ENCODE measurements around the gene PDXK. TPM values are rescaled to one million over a fixed set of nuclear protein-coding genes. Genes with fewer than 3 reads are reported as not detected.

The PDXK gene
- total RNA-seq, 1 experiment from 2014 or later: 68.7 TPM

DNA sequence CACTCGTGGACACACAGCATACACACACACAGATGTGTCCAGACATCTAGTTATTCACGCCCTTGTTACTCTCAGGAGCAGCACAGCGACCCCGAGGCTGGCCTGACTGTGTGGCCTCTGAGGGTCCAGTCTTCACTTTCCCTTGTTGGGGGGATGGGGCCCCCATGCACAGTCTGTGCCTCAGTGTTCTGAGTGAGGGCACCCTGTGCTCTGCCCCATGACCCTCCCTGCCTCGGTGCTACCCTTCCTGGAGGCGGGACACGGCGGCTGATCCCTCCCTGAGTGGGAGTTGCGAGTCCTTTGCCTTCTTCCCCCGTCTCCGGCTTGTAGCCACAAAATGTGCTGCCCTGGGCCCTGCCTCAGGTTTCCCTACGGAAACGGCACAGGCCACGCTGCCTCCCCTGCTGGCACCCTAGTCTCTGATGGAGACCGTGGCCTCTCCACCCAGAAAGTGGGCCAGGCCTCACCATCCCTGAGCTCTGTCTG is 48.6 kb downstream of the PDXK start:
- no peaks in the 10 kb centered on the region for H3K27me3 ChIP-seq (ENCODE audit: control insufficient read depth, insufficient read depth, low read length)
- no peak overlapping the region for H3K4me3 ChIP-seq (ENCODE audit: insufficient read depth, low read depth, low read length)
- no peaks in the 10 kb centered on the region; the same call in 1 of the 2 replicates for H3K36me3 ChIP-seq (replicated peaks; ENCODE audit: control insufficient read depth, insufficient read depth, low read length)
- peak; percentile 45 for DNase-seq

DNA sequence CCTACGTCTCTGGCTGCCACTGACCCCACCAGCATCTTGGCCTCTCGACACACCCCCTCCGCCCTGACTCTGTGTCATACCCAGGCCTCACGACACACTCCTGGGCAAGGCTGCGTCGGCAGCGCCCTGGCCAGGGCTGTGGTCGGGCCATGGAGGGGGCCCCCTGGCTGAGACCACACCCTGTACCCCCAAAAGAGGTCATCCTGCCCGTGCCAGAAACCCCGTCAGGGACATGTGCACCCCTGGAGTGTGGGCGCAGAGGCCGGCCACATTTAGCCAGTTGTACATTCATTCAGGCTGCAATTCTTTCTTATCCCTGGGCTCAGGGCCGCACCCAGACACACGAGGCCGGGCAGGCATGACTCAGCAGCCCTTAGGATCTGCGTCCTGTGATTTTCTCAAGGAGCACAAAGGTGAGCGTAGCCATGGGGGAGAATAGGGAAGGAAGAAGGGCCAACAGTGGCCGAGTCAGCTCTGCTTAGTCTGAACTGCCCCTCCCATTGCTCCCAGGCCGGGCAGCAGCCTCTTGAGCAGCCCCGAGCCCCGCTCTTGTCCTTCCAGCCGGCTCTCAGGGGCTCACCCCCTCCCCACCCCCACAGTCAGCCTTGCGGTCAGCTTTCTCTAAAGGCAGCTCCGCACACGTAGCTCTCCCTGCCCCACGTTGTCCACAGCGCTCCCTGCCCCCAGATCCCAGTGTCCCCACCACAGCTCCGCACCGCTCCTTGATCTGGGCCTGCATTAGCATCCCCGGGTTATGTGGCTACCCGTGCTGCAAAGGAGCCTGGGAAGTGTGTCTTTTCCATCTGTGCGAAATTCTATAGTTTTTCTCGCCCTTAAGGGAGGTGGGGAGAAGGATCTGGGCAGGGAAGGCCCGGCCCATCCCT is 49.3 kb downstream of the PDXK start:
- H3K4me3 ChIP-seq (ENCODE audit: insufficient read depth, low read depth, low read length): no peak overlapping the region
- H3K36me3 ChIP-seq (replicated peaks; ENCODE audit: control insufficient read depth, insufficient read depth, low read length): peaks cover 1% of the 10 kb centered on the region
- peak; percentile 78 for DNase-seq
- no peaks in the 10 kb centered on the region for H3K27me3 ChIP-seq (ENCODE audit: control insufficient read depth, insufficient read depth, low read length)

DNA sequence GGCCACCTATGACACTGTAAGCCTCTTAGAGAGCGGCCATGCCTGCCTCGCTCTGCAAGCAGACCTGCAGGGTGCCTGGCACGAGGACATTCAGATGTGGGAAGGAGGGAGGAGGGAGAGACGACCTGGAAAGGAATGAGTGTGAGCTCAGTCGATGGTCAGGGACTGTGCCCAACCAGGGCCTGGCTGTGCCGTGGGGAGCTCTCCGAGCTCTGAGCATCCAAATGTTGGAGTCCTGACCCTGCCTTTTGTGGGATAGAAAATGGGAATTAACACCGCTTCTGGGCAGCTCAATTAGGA is 49.9 kb downstream of the PDXK start:
- Histone ChIP-seq H3K27me3 (ENCODE audit: control insufficient read depth, insufficient read depth, low read length) (no peaks in the 10 kb centered on the region), H3K36me3 (replicated peaks; ENCODE audit: control insufficient read depth, insufficient read depth, low read length) (peaks cover 1% of the 10 kb centered on the region), H3K4me3 (ENCODE audit: insufficient read depth, low read depth, low read length) (no peak overlapping the region)
- peak; percentile 60 for DNase-seq

DNA sequence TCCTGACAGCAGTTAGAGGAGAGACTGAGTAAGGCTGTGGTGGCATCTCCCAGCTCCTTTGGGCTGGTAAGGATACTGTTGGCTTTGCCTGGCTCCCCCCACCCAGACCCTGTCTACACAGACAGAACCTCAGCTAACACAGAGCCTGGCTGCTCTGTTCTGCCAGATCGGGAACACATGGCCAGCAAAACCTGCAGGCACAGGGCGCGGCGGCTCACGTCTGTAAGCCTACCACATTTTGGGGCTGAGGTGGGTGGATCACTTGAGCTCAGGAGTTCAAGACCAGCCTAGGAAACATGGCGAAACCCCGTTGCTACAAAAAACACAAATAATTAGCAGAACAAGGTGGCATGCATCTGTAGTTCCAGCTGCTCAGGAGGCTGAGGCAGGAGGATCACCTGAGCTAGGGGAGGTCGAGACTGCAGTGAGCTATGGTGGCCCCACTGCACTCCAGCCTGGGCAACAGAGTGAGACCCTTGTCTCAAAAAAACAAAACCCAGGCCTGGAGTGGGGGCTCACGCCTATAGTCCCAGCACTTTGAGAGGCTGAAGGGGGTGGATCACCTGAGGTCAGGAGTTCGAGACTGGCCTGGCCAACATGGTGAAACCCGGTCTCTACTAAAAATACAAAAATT is 50.5 kb downstream of the PDXK start:
- H3K4me3 ChIP-seq (ENCODE audit: insufficient read depth, low read depth, low read length): no peak overlapping the region
- no peaks in the 10 kb centered on the region for H3K27me3 ChIP-seq (ENCODE audit: control insufficient read depth, insufficient read depth, low read length)
- DNase-seq: no peak
- H3K36me3 ChIP-seq (replicated peaks; ENCODE audit: control insufficient read depth, insufficient read depth, low read length): peaks cover 2% of the 10 kb centered on the region

DNA sequence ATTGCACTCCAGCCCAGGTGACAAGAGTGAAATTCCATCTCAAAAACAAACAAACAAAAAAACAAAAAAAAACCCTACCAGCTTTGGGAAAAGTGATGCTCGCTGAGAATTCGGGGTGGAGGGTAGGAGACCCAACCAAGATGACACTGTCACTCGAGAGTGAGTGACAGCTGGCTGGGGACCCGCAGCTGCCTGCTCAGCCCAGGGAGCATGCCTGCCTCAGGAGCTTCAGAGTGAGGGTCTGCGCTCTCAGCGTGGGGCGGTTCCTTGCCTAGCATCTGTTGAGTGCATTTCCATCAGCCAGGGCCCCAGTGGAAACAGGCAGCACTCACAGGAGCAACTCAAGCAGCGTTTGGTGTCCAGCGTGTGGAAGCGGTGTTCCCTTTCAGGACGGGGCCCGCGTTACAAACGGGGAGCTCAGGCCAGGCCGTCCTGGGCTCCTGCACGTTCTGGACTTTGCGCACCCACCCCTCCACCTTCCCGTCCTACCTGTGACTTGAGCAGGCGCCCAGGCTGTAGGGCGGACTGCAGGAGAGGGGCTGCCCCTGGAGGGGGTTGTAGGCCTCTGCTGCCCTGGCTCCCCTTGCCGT is 51.2 kb downstream of the PDXK start:
- peaks cover 5% of the 10 kb centered on the region for H3K36me3 ChIP-seq (replicated peaks; ENCODE audit: control insufficient read depth, insufficient read depth, low read length)
- no peaks in the 10 kb centered on the region for H3K27me3 ChIP-seq (ENCODE audit: control insufficient read depth, insufficient read depth, low read length)
- no peak overlapping the region for H3K4me3 ChIP-seq (ENCODE audit: insufficient read depth, low read depth, low read length)
- peak; percentile 46 for DNase-seq

DNA sequence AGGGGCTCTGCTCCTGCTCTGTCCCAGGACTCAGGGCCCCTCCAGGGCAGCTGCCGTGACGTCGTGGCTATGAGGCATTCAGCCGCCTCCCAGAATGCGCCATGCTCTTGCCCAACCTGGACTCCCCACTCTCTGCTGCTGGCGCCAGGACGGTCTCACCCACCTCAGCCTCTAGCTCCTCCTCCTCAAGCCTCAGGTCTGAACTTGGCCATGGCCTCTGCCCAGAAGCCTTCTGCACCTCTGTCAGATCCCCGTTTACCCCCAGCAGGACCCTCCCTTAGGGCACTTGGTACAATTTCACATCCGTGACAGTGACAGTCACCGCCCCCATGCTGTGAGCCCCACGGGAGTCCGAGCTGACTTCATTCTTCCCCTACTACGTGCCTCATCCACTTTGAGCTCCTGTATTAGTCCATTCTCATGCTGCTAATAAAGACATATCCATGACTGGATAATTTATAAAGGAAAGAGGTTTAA is 52.3 kb downstream of the PDXK start:
- DNase-seq: peak; percentile 50

DNA sequence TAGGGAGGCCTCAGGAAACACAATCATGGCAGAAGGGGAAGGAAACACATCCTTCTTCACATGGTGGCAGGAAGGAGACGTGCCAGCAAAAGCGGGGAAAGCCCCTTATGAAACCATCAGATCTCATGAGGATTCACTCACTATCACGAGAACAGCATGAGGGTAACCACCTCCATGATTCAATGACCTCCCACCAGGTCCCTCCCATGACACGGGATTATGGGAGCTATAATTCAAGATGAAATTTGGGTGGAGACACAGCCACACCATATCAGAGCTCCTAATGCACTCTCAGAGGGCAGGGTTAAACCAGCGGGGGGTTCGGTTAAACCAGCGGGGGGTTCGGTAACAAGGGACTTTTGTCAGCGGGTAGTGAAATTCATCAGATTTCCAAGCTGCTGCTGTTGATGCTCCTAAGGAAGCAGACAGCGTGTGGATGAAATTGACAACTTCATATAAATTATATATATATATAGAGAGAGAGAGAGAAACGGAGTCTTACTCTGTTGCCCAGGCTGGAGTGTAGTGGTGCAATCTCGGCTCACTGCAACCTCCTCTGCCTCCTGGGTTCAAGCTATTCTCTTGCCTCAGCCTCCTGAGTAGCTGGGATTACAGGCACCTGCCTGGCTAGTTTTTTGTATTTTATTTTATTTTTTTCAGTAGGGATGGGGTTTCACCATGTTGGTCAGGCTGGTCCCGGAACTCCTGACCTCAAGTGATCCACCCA is 52.9 kb downstream of the PDXK start:
- no peaks in the 10 kb centered on the region for H3K27me3 ChIP-seq (ENCODE audit: control insufficient read depth, insufficient read depth, low read length)
- no peak overlapping the region for H3K4me3 ChIP-seq (ENCODE audit: insufficient read depth, low read depth, low read length)
- no peak for DNase-seq
- peaks cover 5% of the 10 kb centered on the region for H3K36me3 ChIP-seq (replicated peaks; ENCODE audit: control insufficient read depth, insufficient read depth, low read length)

More for the DNA sequence above, 52.3 kb downstream of the PDXK start:
- peaks cover 5% of the 10 kb centered on the region for H3K36me3 ChIP-seq (replicated peaks; ENCODE audit: control insufficient read depth, insufficient read depth, low read length)
- H3K4me3 ChIP-seq (ENCODE audit: insufficient read depth, low read depth, low read length): no peak overlapping the region
- no peaks in the 10 kb centered on the region for H3K27me3 ChIP-seq (ENCODE audit: control insufficient read depth, insufficient read depth, low read length)

DNA sequence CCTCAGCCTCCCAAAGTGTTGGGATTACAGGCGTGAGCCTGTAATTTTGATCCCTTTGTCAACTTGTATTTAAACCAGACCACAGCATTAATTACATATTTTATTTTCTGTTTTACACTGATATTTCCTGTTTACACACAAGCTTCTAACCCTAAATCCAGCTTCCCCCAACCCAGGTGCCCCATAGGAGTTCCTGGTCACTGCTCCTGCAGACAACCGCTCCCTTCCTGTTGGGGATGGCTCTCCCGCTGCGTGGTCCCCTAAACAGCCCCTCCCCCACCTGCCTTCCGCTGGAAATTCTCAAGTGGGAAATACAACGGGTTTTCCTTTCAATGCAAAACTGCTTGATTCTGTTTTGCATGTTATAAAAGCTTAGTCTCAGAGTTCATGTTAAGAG is 53.5 kb downstream of the PDXK start:
- Histone ChIP-seq H3K4me3 (ENCODE audit: insufficient read depth, low read depth, low read length) (no peak overlapping the region), H3K27me3 (ENCODE audit: control insufficient read depth, insufficient read depth, low read length) (no peaks in the 10 kb centered on the region), H3K36me3 (replicated peaks; ENCODE audit: control insufficient read depth, insufficient read depth, low read length) (peaks cover 5% of the 10 kb centered on the region)
- DNase-seq: no peak

DNA sequence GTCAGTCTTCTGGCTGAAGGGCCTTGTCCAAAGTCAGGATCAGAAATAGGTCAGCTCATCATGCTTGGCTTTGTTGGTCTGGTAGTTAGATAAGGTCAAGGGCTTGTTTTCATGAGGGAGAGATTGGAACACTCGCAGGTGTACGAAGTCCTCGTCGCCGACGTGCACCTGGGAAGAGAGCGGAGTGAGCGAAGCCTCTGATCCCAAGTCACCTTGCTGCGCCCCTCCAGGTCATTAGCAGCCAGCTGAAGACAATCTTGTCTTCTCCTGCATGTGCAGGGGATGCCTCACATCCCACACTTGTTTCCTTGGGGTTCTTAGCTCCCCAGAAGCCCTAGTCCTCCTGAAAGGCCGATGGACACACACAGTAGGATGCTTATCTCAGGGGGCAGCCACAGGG is 55.2 kb downstream of the PDXK start:
- Histone ChIP-seq H3K4me3 (ENCODE audit: insufficient read depth, low read depth, low read length) (no peak overlapping the region), H3K36me3 (replicated peaks; ENCODE audit: control insufficient read depth, insufficient read depth, low read length) (peaks cover 5% of the 10 kb centered on the region), H3K27me3 (ENCODE audit: control insufficient read depth, insufficient read depth, low read length) (no peaks in the 10 kb centered on the region)
- DNase-seq: no peak

DNA sequence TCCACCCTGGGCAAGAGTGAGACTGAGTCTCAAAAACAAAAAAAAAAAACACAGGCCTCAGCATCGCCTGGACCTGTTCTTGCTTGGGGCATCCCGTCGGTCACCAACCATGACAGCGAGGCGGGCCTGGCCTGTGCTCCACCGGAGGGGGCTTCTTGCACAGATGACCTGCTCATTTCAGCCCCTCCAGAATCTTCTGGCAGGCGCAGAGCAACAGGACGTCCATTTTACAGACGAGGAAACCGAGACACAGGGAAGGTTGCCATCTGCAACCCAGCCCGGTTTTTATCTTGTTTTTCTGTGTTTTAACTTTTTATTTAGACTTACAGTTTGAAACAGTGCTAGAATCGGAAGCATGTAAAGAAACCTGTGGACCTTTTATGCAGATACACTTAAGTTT is 56.3 kb downstream of the PDXK start:
- H3K27me3 ChIP-seq (ENCODE audit: control insufficient read depth, insufficient read depth, low read length): no peaks in the 10 kb centered on the region
- peak overlapping the region; percentile 85 for H3K4me3 ChIP-seq (ENCODE audit: insufficient read depth, low read depth, low read length)
- H3K36me3 ChIP-seq (replicated peaks; ENCODE audit: control insufficient read depth, insufficient read depth, low read length): peaks cover 5% of the 10 kb centered on the region
- peak; percentile 37 for DNase-seq

DNA sequence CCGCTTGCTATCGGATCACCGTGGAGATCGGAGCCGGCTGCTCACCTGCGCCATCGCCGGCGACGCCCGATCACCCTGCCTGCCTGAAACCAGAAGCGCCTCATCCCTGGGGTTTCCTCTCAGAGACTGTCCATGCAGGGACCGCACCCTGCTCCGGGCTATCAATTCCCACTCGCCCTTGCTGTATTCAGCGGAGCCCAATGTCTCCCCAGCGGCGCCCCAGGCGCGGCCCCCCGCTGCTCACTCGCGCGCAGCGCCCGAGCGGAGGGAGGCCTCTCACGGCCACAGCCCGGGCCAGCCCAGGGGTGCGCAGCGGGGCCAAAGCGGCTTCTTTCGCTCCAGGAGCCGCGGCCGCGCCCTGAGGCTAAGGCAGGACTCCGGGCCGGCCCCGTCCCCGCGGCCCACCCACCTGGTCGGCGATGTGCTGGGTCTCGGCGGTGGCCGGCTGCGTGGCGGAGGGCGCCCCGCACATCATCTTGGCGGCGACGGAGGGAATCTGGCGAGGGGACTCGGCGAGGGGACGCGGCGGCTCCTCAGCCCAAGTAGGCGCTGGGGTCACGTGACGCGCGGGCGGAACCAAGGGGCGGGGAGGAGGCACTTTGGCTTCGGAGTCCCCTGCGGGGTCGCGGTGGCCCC is 57.0 kb downstream of the PDXK start, which contains the start of gene CSTB:
Gene CSTB, minus strand, starts transcription at position 514 of the 636 bp plus-strand sequence. Its CDS starts 39 bp downstream, at position 475.
- Histone ChIP-seq H3K36me3 (replicated peaks; ENCODE audit: control insufficient read depth, insufficient read depth, low read length) (peaks cover 5% of the 10 kb centered on the region), H3K4me3 (ENCODE audit: insufficient read depth, low read depth, low read length) (peak within 1 kb of the TSS; percentile 85), H3K27me3 (ENCODE audit: control insufficient read depth, insufficient read depth, low read length) (no peaks in the 10 kb centered on the region)
- peak; percentile 96 for DNase-seq

DNA sequence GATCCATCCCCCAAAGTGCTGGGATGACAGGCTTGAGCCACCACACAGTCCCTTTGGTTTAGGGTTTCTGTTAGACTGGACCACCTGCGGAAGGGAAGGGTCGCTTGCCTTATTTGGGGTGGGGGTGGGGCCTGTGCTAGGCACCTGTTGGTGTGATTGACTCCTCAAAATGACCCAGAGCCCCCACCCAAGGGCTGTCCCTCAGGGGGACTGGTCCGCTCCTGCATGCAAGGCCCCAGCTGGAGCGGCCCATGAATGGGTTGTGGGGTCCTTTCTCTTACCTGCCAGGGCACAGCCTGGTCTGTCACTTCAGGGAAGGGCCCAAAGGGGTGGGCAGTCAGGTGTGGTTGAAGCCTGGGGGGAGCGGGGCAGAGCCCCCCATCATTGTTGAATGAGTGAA is 59.0 kb downstream of the PDXK start:
- Histone ChIP-seq H3K4me3 (ENCODE audit: insufficient read depth, low read depth, low read length) (no peak overlapping the region), H3K36me3 (replicated peaks; ENCODE audit: control insufficient read depth, insufficient read depth, low read length) (peaks cover 5% of the 10 kb centered on the region), H3K27me3 (ENCODE audit: control insufficient read depth, insufficient read depth, low read length) (no peaks in the 10 kb centered on the region)
- DNase-seq: peak; percentile 56

DNA sequence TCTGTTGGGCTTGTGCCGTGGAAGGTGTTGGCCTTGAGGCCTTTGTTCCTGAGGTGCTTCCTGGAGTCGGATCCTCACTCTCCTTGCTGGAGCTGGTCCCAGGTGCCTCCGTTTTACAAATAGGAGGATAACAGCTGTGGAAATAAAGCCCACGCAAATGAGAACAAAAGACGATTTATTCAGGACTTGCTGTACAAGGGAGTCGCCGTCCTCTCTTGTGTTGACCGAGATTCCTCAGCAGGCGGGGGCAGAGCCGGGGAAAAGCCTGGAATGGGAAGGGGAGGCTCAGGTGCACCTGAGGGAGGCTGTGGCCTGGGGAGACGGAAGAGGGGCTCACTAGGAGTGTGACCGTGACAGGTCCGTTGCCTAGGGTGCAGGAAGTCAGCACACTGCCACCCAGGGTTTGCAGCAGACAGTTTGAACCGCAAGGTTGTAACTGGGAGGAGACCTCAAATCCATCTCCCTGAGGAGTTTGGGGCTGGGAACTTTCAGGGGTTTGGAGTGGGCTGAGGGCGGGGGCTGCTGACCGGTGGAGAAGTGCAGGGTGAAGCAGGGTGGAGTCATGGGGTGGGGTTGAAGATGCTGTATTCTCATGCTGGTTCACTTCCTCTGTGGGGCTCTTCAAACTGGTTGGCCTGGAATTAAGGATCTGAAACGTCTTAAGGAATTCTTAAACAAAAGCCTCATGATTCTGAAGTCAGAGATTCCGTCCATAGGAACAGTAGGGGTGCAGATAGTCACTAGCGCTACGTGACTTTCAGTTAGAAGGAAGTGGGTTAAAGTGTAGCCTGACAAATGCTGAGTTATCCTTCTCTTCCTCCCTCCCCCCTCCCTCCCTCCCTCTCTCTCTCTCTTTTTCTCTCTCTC is 59.8 kb downstream of the PDXK start:
- no peaks in the 10 kb centered on the region for H3K27me3 ChIP-seq (ENCODE audit: control insufficient read depth, insufficient read depth, low read length)
- no peak overlapping the region for H3K4me3 ChIP-seq (ENCODE audit: insufficient read depth, low read depth, low read length)
- peak; percentile 56 for DNase-seq
- H3K36me3 ChIP-seq (replicated peaks; ENCODE audit: control insufficient read depth, insufficient read depth, low read length): peaks cover 3% of the 10 kb centered on the region
